ENCODE measurements around the gene CNTN5.

GRCh38 chr11:99443276-99443675 lies 422.5 kb downstream of the CNTN5 start:
- TF ChIP-seq, protein P1, sequence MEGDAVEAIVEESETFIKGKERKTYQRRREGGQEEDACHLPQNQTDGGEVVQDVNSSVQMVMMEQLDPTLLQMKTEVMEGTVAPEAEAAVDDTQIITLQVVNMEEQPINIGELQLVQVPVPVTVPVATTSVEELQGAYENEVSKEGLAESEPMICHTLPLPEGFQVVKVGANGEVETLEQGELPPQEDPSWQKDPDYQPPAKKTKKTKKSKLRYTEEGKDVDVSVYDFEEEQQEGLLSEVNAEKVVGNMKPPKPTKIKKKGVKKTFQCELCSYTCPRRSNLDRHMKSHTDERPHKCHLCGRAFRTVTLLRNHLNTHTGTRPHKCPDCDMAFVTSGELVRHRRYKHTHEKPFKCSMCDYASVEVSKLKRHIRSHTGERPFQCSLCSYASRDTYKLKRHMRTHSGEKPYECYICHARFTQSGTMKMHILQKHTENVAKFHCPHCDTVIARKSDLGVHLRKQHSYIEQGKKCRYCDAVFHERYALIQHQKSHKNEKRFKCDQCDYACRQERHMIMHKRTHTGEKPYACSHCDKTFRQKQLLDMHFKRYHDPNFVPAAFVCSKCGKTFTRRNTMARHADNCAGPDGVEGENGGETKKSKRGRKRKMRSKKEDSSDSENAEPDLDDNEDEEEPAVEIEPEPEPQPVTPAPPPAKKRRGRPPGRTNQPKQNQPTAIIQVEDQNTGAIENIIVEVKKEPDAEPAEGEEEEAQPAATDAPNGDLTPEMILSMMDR (conservative IDR thresholded peaks at IDR 0.05; ENCODE audit: low read depth, low read length): no peak
- no peak for TF ChIP-seq EZH2 (IDR thresholded peaks at IDR 0.05; ENCODE audit: low read length, unreplicated experiment)
